SKM-1 (cell line): ENCODE measurements around the gene HSPD1.

Experiments used
- DNase-seq: peaks from one replicate; lab custom pipeline; 2025; ENCODE audit not compliant: unreplicated experiment; lab: John Stamatoyannopoulos, UW

HSPD1 gene

GRCh38 chr2:197442857-197443256, 56.8 kb downstream of the HSPD1 start:
- DNase-seq: no peak

DNA sequence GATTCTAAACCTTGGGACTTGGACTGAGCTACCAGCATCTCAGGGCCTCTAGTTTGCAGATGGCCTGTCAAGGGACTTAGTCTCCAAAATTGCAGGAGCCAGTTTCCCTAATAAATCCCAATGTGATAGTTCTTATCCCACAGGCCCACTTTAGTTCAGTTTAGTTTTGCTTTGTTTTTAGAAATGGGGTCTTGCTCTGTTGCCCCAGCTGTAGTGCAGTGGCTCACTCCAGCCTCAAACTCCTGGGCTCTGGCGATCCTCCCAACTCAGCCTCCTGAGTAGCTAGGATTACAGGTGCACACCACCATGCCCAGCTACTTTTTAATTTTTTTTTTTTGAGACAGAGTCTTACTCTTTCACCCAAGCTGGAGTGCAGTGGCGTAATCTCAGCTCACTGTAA, 62.3 kb downstream of the HSPD1 start:
- DNase-seq: no peak
